GM12878 (cell line): ENCODE results near the gene SETD7. TPM values are rescaled to one million over a fixed set of nuclear protein-coding genes. Genes with fewer than 3 reads are reported as not detected.

Experiments
- ATAC-seq: fragments of 200-7000 bp; cut with Tn5 transposase; 3 replicates; pipeline ENCODE4 v1.9.1; 2020; ENCODE audit warnings: mild to moderate bottlenecking, moderate library complexity
- BruUV-seq: library from RNA; stranded (reverse); fragments of 400-500 nt; replicated peaks from 2 replicates; lab custom pipeline; 2021; lab: Mats Ljungman, UMichigan
- CTCF ChIA-PET: fragments of 300-600 bp; sonication (Branson Sonifier 250); formaldehyde crosslinking; extraction: SDS; loops from one replicate; lab custom pipeline; 2021; ENCODE audit warnings: inconsistent platforms; lab: Yijun Ruan, JAX
- POLR2A ChIA-PET: fragments of 350-600 bp; formaldehyde crosslinking; extraction: SDS; loops from one replicate; lab custom pipeline; 2021; ENCODE audit warnings: inconsistent platforms; lab: Charles Lee
- RAD21 ChIA-PET: fragments of 300-600 bp; sonication (Branson Sonifier 250); formaldehyde crosslinking; loops from one replicate; lab custom pipeline; 2023; ENCODE audit warnings: antibody characterized with exemption; ENCODE audit not compliant: unreplicated experiment; lab: Charles Lee
- SMC1A ChIA-PET: fragments of 300-600 bp; sonication (Branson Sonifier 250); formaldehyde crosslinking; loops from one replicate; lab custom pipeline; 2023; ENCODE audit not compliant: unreplicated experiment, uncharacterized antibody; lab: Charles Lee
- DNase-seq: peaks from one replicate; pipeline ENCODE4 v3.0.0-alpha.2; 2011; ENCODE audit warnings: low read depth, low spot score
- FAIRE-seq: peaks from 3 replicates; lab custom pipeline; 2011; peaks lifted over from hg19 to GRCh38; lab: Jason Lieb, UNC
- H2AFZ ChIP-seq: 2 replicates; pipeline ENCODE4 v1.6.0; 2011; ENCODE audit warnings: low read depth, low read length, control low read depth; ENCODE audit not compliant: control insufficient read depth
- H3K27ac ChIP-seq: 2 replicates; pipeline ENCODE4 v1.5.1; 2011; ENCODE audit warnings: control low read depth; ENCODE audit not compliant: control insufficient read depth, insufficient read depth
- H3K27me3 ChIP-seq, 2 experiments: replicated peaks in 1 of 2; 2 replicates each; pipeline versions ENCODE4 v1.6.0 to v1.6.1; 2011; ENCODE audit warnings: low read length in 1 of 2; ENCODE audit not compliant: control insufficient read depth in 2 of 2, insufficient read depth in 2 of 2
- H3K36me3 ChIP-seq, 2 experiments: 2 replicates each; pipeline ENCODE4 v1.5.1; 2011; ENCODE audit warnings: low read length in 1 of 2; ENCODE audit not compliant: control insufficient read depth in 2 of 2, insufficient read depth in 2 of 2
- H3K4me1 ChIP-seq: 2 replicates; pipeline ENCODE4 v1.6.1; 2011; ENCODE audit warnings: mild to moderate bottlenecking, low read length, moderate library complexity, mixed read lengths; ENCODE audit not compliant: control insufficient read depth, insufficient read depth
- H3K4me2 ChIP-seq: 2 replicates; pipeline ENCODE4 v1.6.0; 2011; ENCODE audit warnings: control low read depth; ENCODE audit not compliant: control insufficient read depth, insufficient read depth
- H3K4me3 ChIP-seq: fragments of 200-600 bp; sonication (generic); 2 replicates; pipeline ENCODE4 v1.5.1; 2016
- H3K79me2 ChIP-seq: 2 replicates; pipeline ENCODE4 v1.6.0; 2011; ENCODE audit warnings: low read length; ENCODE audit not compliant: control insufficient read depth, insufficient read depth
- H3K9ac ChIP-seq: 2 replicates; pipeline ENCODE4 v1.8.0; 2011; ENCODE audit warnings: low read length, control low read depth, mixed read lengths; ENCODE audit not compliant: control insufficient read depth, insufficient read depth
- H3K9me3 ChIP-seq: replicated peaks from 3 replicates; pipeline ENCODE4 v1.5.1; 2011; ENCODE audit warnings: mild to moderate bottlenecking, low read length; ENCODE audit not compliant: control insufficient read depth, insufficient read depth
- H4K20me1 ChIP-seq: 2 replicates; pipeline ENCODE4 v1.6.0; 2011; ENCODE audit not compliant: control insufficient read depth, insufficient read depth
- CTCF ChIP-seq, 3 experiments: IDR thresholded peaks in 2 of 3; conservative IDR thresholded peaks in 1 of 3; 2 replicates each; pipeline ENCODE4 v1.5.1; 2011; ENCODE audit warnings: low read depth in 3 of 3, low read length in 3 of 3, mild to moderate bottlenecking in 3 of 3, control low read depth in 2 of 3, moderate library complexity in 2 of 3, inconsistent platforms in 1 of 3, mixed read lengths in 1 of 3; ENCODE audit not compliant: control insufficient read depth in 2 of 3, insufficient read depth in 1 of 3; ENCODE audit errors: extremely low read depth in 1 of 3
- POU2F2 ChIP-seq: IDR thresholded peaks from 3 replicates; pipeline ENCODE4 v1.6.1; 2011; ENCODE audit warnings: low read depth, mild to moderate bottlenecking, low read length, borderline replicate concordance
- RAD21 ChIP-seq: IDR thresholded peaks from 2 replicates; pipeline ENCODE4 v1.6.1; 2011; ENCODE audit warnings: mild to moderate bottlenecking, low read depth, low read length, moderate library complexity; ENCODE audit not compliant: insufficient read depth
- SMC3 ChIP-seq: IDR thresholded peaks from 2 replicates; pipeline ENCODE4 v1.6.1; 2011; ENCODE audit warnings: low read length, improper control_type of control experiment, borderline replicate concordance
- WGBS: methylation state at CpG from one replicate; pipeline ENCODE4 v1.1.6; 2016; ENCODE audit warnings: low lambda C conversion rate; ENCODE audit not compliant: insufficient replicate concordance, insufficient coverage; ENCODE audit errors: missing lambda C conversion rate; 5-methylcytosine and 5-hydroxymethylcytosine counted together
- in situ Hi-C: fragments of 300-500 bp; cut with MboI; formaldehyde crosslinking; loops from 9 replicates; pipeline ENCODE4 v1.14.3; 2018; ENCODE audit warnings: mixed read lengths
- intact Hi-C: fragments of 100-400 bp; cut with micrococcal nuclease; formaldehyde crosslinking; loops from one replicate; pipeline ENCODE4 v1.14.2; 2022; ENCODE audit not compliant: unreplicated experiment
- polyA plus RNA-seq, 11 experiments: library from polyadenylated mRNA; depleted of rRNA in 4 of 11; unstranded in 6 of 11; stranded (reverse) in 5 of 11; fragments of >200 nt; fragmentation: Nextera tagmentation in 4 of 11; fragmentation: Illumina TruSeq in 1 of 11; extraction: Ambion mirVana in 4 of 11; extraction: Trizol in 1 of 11; gene quantifications; 1 replicate in 1 of 11; 2 replicates in 10 of 11; pipeline versions ENCODE4 v1.2.1 to v1.2.3, GENCODE V29; 2011 to 2016; ENCODE audit warnings: inconsistent platforms in 2 of 11, missing spikeins in 2 of 11, low read depth in 1 of 11
- total RNA-seq, 4 experiments: library from RNA; depleted of rRNA in 3 of 4; stranded (reverse); fragments of >200 nt in 3 of 4; fragmentation: Illumina TruSeq in 1 of 4; extraction: Trizol in 1 of 4; gene quantifications; 2 replicates each; pipeline versions ENCODE4 v1.2.1 to v1.2.3, GENCODE V29; 2013 to 2021

The SETD7 gene
- total and polyA plus RNA-seq, 10 of the 15 experiments (the other 5 are each of a cell fraction or from before 2014, with no cell fraction given) = 0.03 to 0.82 (median 0.44) TPM

GRCh38 chr4:139509727-139510410, 46.1 kb downstream of the SETD7 start:
- BruUV-seq = no TSS peak
- Histone ChIP-seq H3K4me2 (no peak overlapping the region), H3K36me3 (no peaks in the 10 kb centered on the region), H3K27me3 (no peaks in the 10 kb centered on the region), H3K9me3 (no peaks in the 10 kb centered on the region), H2AFZ (no peak overlapping the region), H4K20me1 (no peaks in the 10 kb centered on the region), H3K4me3 (no peak overlapping the region), H3K79me2 (no peaks in the 10 kb centered on the region), H3K27ac (no peak overlapping the region)
- DNase-seq = no peak
- RAD21 ChIA-PET = interaction anchor here (1.6 kb wide), 1 partner anchor 12 kb away, joined by 7 read pairs; no protein-coding TSS in a partner anchor
- POLR2A ChIA-PET = no interaction called here
- FAIRE-seq = no peak
- in situ Hi-C loops = no loop called here
- TF ChIP-seq CTCF (IDR thresholded peaks at IDR 0.05 in 2 of 3, conservative IDR thresholded peaks at IDR 0.05 in 1 of 3; ENCODE audit: control insufficient read depth in 2 of 3, extremely low read depth in 1 of 3, insufficient read depth in 1 of 3, low read depth in 3 of 3, low read length in 3 of 3) (peak; percentile 23 to 52 (median 45); a peak in 4 of 6 replicates), POU2F2 (no peak), RAD21 (peak; percentile 23; the same call in 1 of the 2 replicates), SMC3 (peak; percentile 9; the same call in 1 of the 2 replicates)
- TF ChIP-seq, all 136 proteins: peak for 3
- ChIA-PET SMC1A (interaction anchor here (0.7 to 1.0 kb wide), 4 partner anchors 21 to 476 kb away, joined by 3 to 4 read pairs (median 3); no protein-coding TSS in a partner anchor), CTCF (interaction anchor here (0.6 to 2.2 kb wide), 17 partner anchors 9 to 479 kb away, joined by 3 to 8 read pairs (median 3); no protein-coding TSS in a partner anchor)
- ATAC-seq = peak; percentile 59
- 59% methylated on average over 6 of the region's 6 CpGs for WGBS
- H3K4me1 ChIP-seq = no peaks in the 10 kb centered on the region
- intact Hi-C loops = no loop called here
- no peak overlapping the region for H3K9ac ChIP-seq
